SK-N-SH (cell line): ENCODE measurements around the gene MPV17. TPM values are rescaled to one million over a fixed set of nuclear protein-coding genes. Genes with fewer than 3 reads are reported as not detected.

Experiments
- CTCF ChIA-PET: fragments of 300-600, 350-600 bp; formaldehyde crosslinking; extraction: SDS; loops from one replicate; lab custom pipeline; 2021; lab: Yijun Ruan, JAX
- POLR2A ChIA-PET: fragments of 350-600 bp; sonication (Branson Sonifier 250); formaldehyde crosslinking; extraction: SDS; loops from one replicate; lab custom pipeline; 2020; ENCODE audit warnings: antibody characterized with exemption, inconsistent platforms; lab: Yijun Ruan, JAX
- DNase-seq: peaks from one replicate; pipeline ENCODE4 v3.0.0; 2012
- H2AFZ ChIP-seq: fragments of 200-600 bp; sonication (generic); 2 replicates; pipeline ENCODE4 v1.8.1; 2016; ENCODE audit warnings: antibody characterized with exemption, mild to moderate bottlenecking, low read depth
- H3F3A ChIP-seq: fragments of 200-600 bp; sonication (generic); replicated peaks from 2 replicates; pipeline ENCODE3; 2016; ENCODE audit warnings: antibody characterized with exemption, mild to moderate bottlenecking; ENCODE audit not compliant: insufficient read depth
- H3K27ac ChIP-seq, 2 experiments: fragments of 200-500 bp in 1 of 2; fragments of 200-600 bp in 1 of 2; sonication (Bioruptor generic) in 1 of 2; sonication (generic), shearing (Covaris generic) in 1 of 2; 2 replicates each; pipeline versions ENCODE4 v1.5.1 to v1.6.1; 2014 to 2016; ENCODE audit warnings: low read depth in 2 of 2, inconsistent platforms in 1 of 2, low read length in 1 of 2, mild to moderate bottlenecking in 1 of 2, mixed read lengths in 1 of 2
- H3K27me3 ChIP-seq: fragments of 200-600 bp; sonication (generic), shearing (Covaris generic); 2 replicates; pipeline ENCODE4 v1.6.1; 2016; ENCODE audit warnings: mixed run types; ENCODE audit not compliant: insufficient read depth
- H3K36me3 ChIP-seq, 2 experiments: fragments of 200-500 bp in 1 of 2; fragments of 200-600 bp in 1 of 2; sonication (Bioruptor generic) in 1 of 2; sonication (generic) in 1 of 2; replicated peaks in 1 of 2; 2 replicates each; pipeline versions ENCODE3 to v1.5.1; 2014 to 2016; ENCODE audit warnings: low read length in 1 of 2, mild to moderate bottlenecking in 1 of 2; ENCODE audit not compliant: insufficient read depth in 2 of 2, control insufficient read depth in 1 of 2
- H3K4me1 ChIP-seq, 2 experiments: fragments of 200-500 bp in 1 of 2; fragments of 200-600 bp in 1 of 2; sonication (Bioruptor generic) in 1 of 2; sonication (generic), shearing (Covaris generic) in 1 of 2; 2 replicates each; pipeline versions ENCODE4 v1.5.1 to v1.6.1; 2014 to 2016; ENCODE audit warnings: low read depth in 1 of 2, low read length in 1 of 2, mixed run types in 1 of 2; ENCODE audit not compliant: insufficient read depth in 2 of 2, control insufficient read depth in 1 of 2
- H3K4me2 ChIP-seq: fragments of 200-600 bp; sonication (generic), shearing (Covaris generic); 2 replicates; pipeline ENCODE4 v1.6.1; 2017; ENCODE audit warnings: mixed run types
- H3K4me3 ChIP-seq, 2 experiments: fragments of 200-500 bp in 1 of 2; fragments of 200-600 bp in 1 of 2; sonication (Bioruptor generic) in 1 of 2; sonication (generic), shearing (Covaris generic) in 1 of 2; 2 replicates each; pipeline versions ENCODE4 v1.5.1 to v1.8.1; 2014 to 2016; ENCODE audit warnings: low read depth in 2 of 2, inconsistent platforms in 1 of 2, low read length in 1 of 2, mild to moderate bottlenecking in 1 of 2, mixed read lengths in 1 of 2, moderate library complexity in 1 of 2
- H3K79me2 ChIP-seq: fragments of 200-600 bp; sonication (generic); 2 replicates; pipeline ENCODE4 v1.8.1; 2017; ENCODE audit warnings: mild to moderate bottlenecking; ENCODE audit not compliant: insufficient read depth
- H3K9ac ChIP-seq: fragments of 200-600 bp; sonication (generic); 2 replicates; pipeline ENCODE4 v1.6.1; 2017; ENCODE audit warnings: mixed run types
- H3K9me2 ChIP-seq: fragments of 200-600 bp; sonication (generic); 2 replicates; pipeline ENCODE4 v1.6.1; 2017; ENCODE audit warnings: mixed run types
- H3K9me3 ChIP-seq: fragments of 200-600 bp; sonication (generic); 2 replicates; pipeline ENCODE4 v1.6.1; 2017; ENCODE audit warnings: mixed run types, mild to moderate bottlenecking, moderate library complexity
- H4K20me1 ChIP-seq: fragments of 200-600 bp; sonication (generic); 2 replicates; pipeline ENCODE4 v1.6.1; 2017; ENCODE audit warnings: mild to moderate bottlenecking, mixed run types; ENCODE audit not compliant: insufficient read depth
- CHD2 ChIP-seq: fragments of 150-350 bp; IDR thresholded peaks from 2 replicates; pipeline ENCODE4 v1.6.1; 2018; ENCODE audit warnings: low read length; ENCODE audit not compliant: partially characterized antibody
- CTCF ChIP-seq: fragments of 200-600 bp; sonication (generic); IDR thresholded peaks from 2 replicates; pipeline ENCODE4 v1.6.1; 2017; ENCODE audit warnings: antibody characterized with exemption, mild to moderate bottlenecking, moderate library complexity
- EZH2phosphoT487 ChIP-seq: fragments of 200-600 bp; sonication (generic); IDR thresholded peaks from 2 replicates; pipeline ENCODE4 v1.6.1; 2017; ENCODE audit warnings: low read depth, mixed run types, mild to moderate bottlenecking, antibody characterized with exemption, moderate library complexity, borderline replicate concordance
- FOSL2 ChIP-seq: IDR thresholded peaks from 2 replicates; pipeline ENCODE4 v1.4.0; 2012; ENCODE audit warnings: low read depth, mild to moderate bottlenecking, moderate library complexity, borderline replicate concordance
- FOXM1 ChIP-seq: IDR thresholded peaks from 2 replicates; pipeline ENCODE4 v1.4.0; 2012; ENCODE audit warnings: low read depth, mild to moderate bottlenecking
- REST ChIP-seq: IDR thresholded peaks from 2 replicates; pipeline ENCODE4 v1.6.1; 2012; ENCODE audit warnings: mild to moderate bottlenecking, low read depth, low read length, moderate library complexity
- USF1 ChIP-seq: IDR thresholded peaks from 2 replicates; pipeline ENCODE4 v1.4.0; 2012; ENCODE audit warnings: low read depth, borderline replicate concordance
- USF2 ChIP-seq: fragments of 150-350 bp; IDR thresholded peaks from 2 replicates; pipeline ENCODE4 v1.6.1; 2017; ENCODE audit warnings: antibody characterized with exemption, low read length, low read depth, borderline replicate concordance
- WGBS: methylation state at CpG from one replicate; pipeline ENCODE4 v1.1.6; 2017; ENCODE audit warnings: low lambda C conversion rate; 5-methylcytosine and 5-hydroxymethylcytosine counted together
- polyA plus RNA-seq, 3 experiments: library from polyadenylated mRNA; depleted of rRNA; stranded (reverse); fragments of >200 nt; gene quantifications; 2 replicates each; pipeline ENCODE4 v1.2.3, GENCODE V29; 2012

The MPV17 gene
- polyA plus RNA-seq, 1 of the 3 experiments (the other 2 are of a cell fraction) = 255 TPM

- TF ChIP-seq CTCF = no peak
These were observed 8.8 kb downstream of the MPV17 start (continued) for GRCh38 chr2:27313882-27314645.

GRCh38 chr2:27312152-27312551 is 10.7 kb downstream of the MPV17 start:
- peaks cover 10% of the 10 kb centered on the region; the same call in 1 of the 2 replicates for H4K20me1 ChIP-seq
- H3K4me1 ChIP-seq = peaks cover 0 to 22% of the 10 kb centered on the region in 2 experiments; a peak in 1 of 4 replicates
- POLR2A ChIA-PET = interaction anchor here (1.7 kb wide), 1 partner anchor 44 kb away, joined by 6 read pairs; the partner anchor contains the start of gene GTF3C2
- H3K9ac ChIP-seq = no peak overlapping the region
- H3K27me3 ChIP-seq = peaks cover 8% of the 10 kb centered on the region; the same call in 1 of the 2 replicates
- no peak for TF ChIP-seq EZH2phosphoT487
- TF ChIP-seq REST = no peak
- no peak for TF ChIP-seq FOSL2
- TF ChIP-seq CHD2 = no peak
- TF ChIP-seq CTCF = no peak
- TF ChIP-seq FOXM1 = no peak
- TF ChIP-seq USF1 = no peak
- TF ChIP-seq USF2 = no peak
- H3K9me2 ChIP-seq = no peaks in the 10 kb centered on the region
- H3K36me3 ChIP-seq = peaks cover 5 to 19% of the 10 kb centered on the region in 2 experiments
- no peaks in the 10 kb centered on the region for H3K79me2 ChIP-seq
- H3K4me3 ChIP-seq = no peak overlapping the region
- CTCF ChIA-PET = interaction anchor here (1.0 to 5.2 kb wide), 5 partner anchors 8 to 61 kb away, joined by 3 to 43 read pairs (median 8); no protein-coding TSS in a partner anchor
- no peaks in the 10 kb centered on the region for H3F3A ChIP-seq
- no peaks in the 10 kb centered on the region for H3K9me3 ChIP-seq
- DNase-seq = no peak
- 98% methylated on average over 3 of the region's 3 CpGs for whole genome bisulfite sequencing
- H3K4me2 ChIP-seq = no peak overlapping the region
- no peak overlapping the region for H3K27ac ChIP-seq
- H2AFZ ChIP-seq = no peak overlapping the region
